HepG2 (cell line): ENCODE results near the gene BTBD17. TPM values are rescaled to one million over a fixed set of nuclear protein-coding genes. Genes with fewer than 3 reads are reported as not detected.

Experiments
- AHR ChIP-seq: IDR thresholded peaks from 2 replicates; pipeline ENCODE4 v1.6.1; 2018; ENCODE audit warnings: missing genetic modification reagents, missing compliant biosample characterization
- DMAP1 ChIP-seq: IDR thresholded peaks from 2 replicates; pipeline ENCODE4 v1.6.1; 2016
- ETV5 ChIP-seq: IDR thresholded peaks from 2 replicates; pipeline ENCODE4 v1.6.1; 2018; ENCODE audit warnings: missing biosample characterization, missing genetic modification reagents, inconsistent platforms, borderline replicate concordance
- MIXL1 ChIP-seq: IDR thresholded peaks from 2 replicates; pipeline ENCODE4 v1.6.1; 2016
- PLRG1 ChIP-seq: fragments of 450-650 bp; conservative IDR thresholded peaks from 2 replicates; pipeline ENCODE4 v1.6.1; 2016
- RAD51 ChIP-seq: fragments of 450-650 bp; IDR thresholded peaks from 2 replicates; pipeline ENCODE4 v1.6.1; 2016; ENCODE audit warnings: borderline replicate concordance
- RBM22 ChIP-seq: fragments of 200-400 bp; formaldehyde crosslinking; optimal IDR thresholded peaks from 2 replicates; pipeline ENCODE3; 2017; ENCODE audit warnings: mild to moderate bottlenecking, low read length, moderate library complexity
- REST ChIP-seq, 2 experiments: IDR thresholded peaks; 2 replicates each; pipeline ENCODE4 v1.6.1; 2011 to 2012; ENCODE audit warnings: low read length in 2 of 2, borderline replicate concordance in 1 of 2, low read depth in 1 of 2, mild to moderate bottlenecking in 1 of 2, moderate library complexity in 1 of 2
- SUZ12 ChIP-seq: fragments of 150-350 bp; IDR thresholded peaks from 2 replicates; pipeline ENCODE4 v1.6.1; 2014; ENCODE audit warnings: low read depth, low read length
- TCF7L2 ChIP-seq: IDR thresholded peaks from 2 replicates; pipeline ENCODE4 v1.6.1; 2011; ENCODE audit warnings: mild to moderate bottlenecking, low read depth, low read length, moderate library complexity
- ZNF276 ChIP-seq: sonication (generic); formaldehyde crosslinking; IDR thresholded peaks from 2 replicates; pipeline ENCODE4 v1.4.0; 2020; ENCODE audit warnings: mild to moderate bottlenecking, low read depth, missing genetic modification reagents
- ZNF33B ChIP-seq: sonication (generic); formaldehyde crosslinking; IDR thresholded peaks from 2 replicates; pipeline ENCODE4 v1.5.1; 2020; ENCODE audit warnings: mild to moderate bottlenecking, missing genetic modification reagents
- ZNF350 ChIP-seq: sonication (generic); formaldehyde crosslinking; IDR thresholded peaks from 2 replicates; pipeline ENCODE4 v1.4.0; 2020; ENCODE audit warnings: mild to moderate bottlenecking, low read depth, missing genetic modification reagents, borderline replicate concordance
- ZNF510 ChIP-seq: sonication (generic); formaldehyde crosslinking; IDR thresholded peaks from 2 replicates; pipeline ENCODE4 v1.4.0; 2020; ENCODE audit warnings: low read depth, mild to moderate bottlenecking, missing genetic modification reagents
- ZNF569 ChIP-seq: sonication (generic); formaldehyde crosslinking; IDR thresholded peaks from 2 replicates; pipeline ENCODE4 v1.5.0; 2020; ENCODE audit warnings: mild to moderate bottlenecking, missing genetic modification reagents, moderate library complexity, borderline replicate concordance
- ZNF597 ChIP-seq: sonication (generic); formaldehyde crosslinking; IDR thresholded peaks from 2 replicates; pipeline ENCODE4 v1.5.0; 2020; ENCODE audit warnings: missing genetic modification reagents
- ZSCAN20 ChIP-seq: sonication (generic); formaldehyde crosslinking; IDR thresholded peaks from 2 replicates; pipeline ENCODE4 v1.4.0; 2020; ENCODE audit warnings: missing genetic modification reagents, mild to moderate bottlenecking, borderline replicate concordance
- polyA plus RNA-seq, 8 experiments: library from polyadenylated mRNA; depleted of rRNA in 3 of 8; stranded (reverse) in 7 of 8; unstranded in 1 of 8; fragments of >200 nt; fragmentation: Illumina TruSeq in 4 of 8; extraction: Trizol in 4 of 8; gene quantifications; 2 replicates each; pipeline versions ENCODE4 v1.2.1 to v1.2.3, GENCODE V29; 2011 to 2016; ENCODE audit warnings: low read depth in 4 of 8, missing spikeins in 1 of 8, mixed read lengths in 1 of 8; ENCODE audit not compliant: insufficient read depth in 1 of 8
- total RNA-seq, 5 experiments: library from RNA; depleted of rRNA; stranded (reverse); fragments of >200 nt; fragmentation: Illumina TruSeq; extraction: Trizol; gene quantifications; 2 replicates each; pipeline ENCODE4 v1.2.3, GENCODE V29; 2016; ENCODE audit warnings: low read depth in 1 of 5
- TF ChIP-seq, protein P1 (sequence below): sonication (generic); formaldehyde crosslinking; IDR thresholded peaks from 2 replicates; pipeline ENCODE4 v1.8.0; 2022; ENCODE audit warnings: missing genetic modification reagents, mild to moderate bottlenecking, moderate library complexity, borderline replicate concordance
- TF ChIP-seq, protein P2 (sequence below): sonication (generic); formaldehyde crosslinking; IDR thresholded peaks from 2 replicates; pipeline ENCODE4 v1.5.0; 2020; ENCODE audit warnings: mild to moderate bottlenecking, missing genetic modification reagents

The BTBD17 gene
- total and polyA plus RNA-seq, 2 of the 13 experiments (the other 11 are each of a cell fraction or from before 2014, with no cell fraction given), result not detected

DNA sequence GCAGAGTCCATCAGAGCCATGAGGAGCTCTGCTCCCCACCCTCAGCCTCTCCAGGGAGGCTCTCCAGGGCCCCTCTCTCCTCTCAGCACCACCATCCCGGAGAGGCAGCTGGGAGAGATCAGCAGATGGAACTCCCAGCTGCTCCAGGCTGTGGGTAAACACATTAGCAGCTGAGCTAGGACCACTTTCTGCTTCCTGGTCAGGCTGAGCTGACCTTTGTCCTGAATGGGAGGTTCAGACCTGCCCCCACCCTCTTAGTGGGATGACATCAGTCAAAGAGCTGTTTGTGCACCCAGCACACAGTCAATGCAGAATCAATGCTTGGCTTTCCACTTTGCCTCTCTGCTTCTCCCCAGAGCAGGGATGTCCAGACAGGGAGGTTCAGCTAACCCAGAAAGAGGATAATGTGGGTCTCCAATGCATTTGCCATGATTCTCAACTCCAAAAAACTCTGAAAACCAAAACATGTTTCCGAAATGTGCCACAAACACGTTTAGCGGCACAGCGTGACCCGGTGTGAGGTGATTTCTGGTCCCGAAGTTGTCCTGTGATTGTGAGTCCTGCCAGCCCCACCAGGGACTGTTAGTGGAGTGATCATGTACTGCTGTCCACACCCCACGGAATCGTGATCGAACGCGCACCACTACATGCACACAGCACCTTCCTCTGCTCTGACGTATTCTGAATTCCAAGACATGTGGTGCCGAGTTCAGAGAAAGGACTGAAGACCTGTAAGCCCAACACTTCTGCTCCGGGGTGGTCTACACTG, 12.4 kb upstream of the BTBD17 start (continued):
- TF ChIP-seq REST (IDR thresholded peaks at IDR 0.05; ENCODE audit: borderline replicate concordance in 1 of 2, low read depth in 1 of 2, low read length in 2 of 2) (no peak), ETV5 (CRISPR knock-in tag) (peak; percentile 83), ZSCAN20 (CRISPR knock-in tag) (no peak), PLRG1 (no peak), ZNF350 (CRISPR knock-in tag) (peak; percentile 52; the same call in 1 of the 2 replicates), DMAP1 (CRISPR knock-in tag) (peak; percentile 41; the same call in 1 of the 2 replicates), AHR (CRISPR knock-in tag) (peak; percentile 54; the same call in 1 of the 2 replicates), ZNF569 (CRISPR knock-in tag) (no peak), ZNF276 (no peak), ZNF510 (CRISPR knock-in tag) (no peak), TCF7L2 (no peak), RBM22 (no peak), MIXL1 (CRISPR knock-in tag) (peak; percentile 92), SUZ12 (no peak), RAD51 (no peak), ZNF33B (CRISPR knock-in tag) (no peak), ZNF597 (CRISPR knock-in tag) (no peak)
- TF ChIP-seq, protein P1, sequence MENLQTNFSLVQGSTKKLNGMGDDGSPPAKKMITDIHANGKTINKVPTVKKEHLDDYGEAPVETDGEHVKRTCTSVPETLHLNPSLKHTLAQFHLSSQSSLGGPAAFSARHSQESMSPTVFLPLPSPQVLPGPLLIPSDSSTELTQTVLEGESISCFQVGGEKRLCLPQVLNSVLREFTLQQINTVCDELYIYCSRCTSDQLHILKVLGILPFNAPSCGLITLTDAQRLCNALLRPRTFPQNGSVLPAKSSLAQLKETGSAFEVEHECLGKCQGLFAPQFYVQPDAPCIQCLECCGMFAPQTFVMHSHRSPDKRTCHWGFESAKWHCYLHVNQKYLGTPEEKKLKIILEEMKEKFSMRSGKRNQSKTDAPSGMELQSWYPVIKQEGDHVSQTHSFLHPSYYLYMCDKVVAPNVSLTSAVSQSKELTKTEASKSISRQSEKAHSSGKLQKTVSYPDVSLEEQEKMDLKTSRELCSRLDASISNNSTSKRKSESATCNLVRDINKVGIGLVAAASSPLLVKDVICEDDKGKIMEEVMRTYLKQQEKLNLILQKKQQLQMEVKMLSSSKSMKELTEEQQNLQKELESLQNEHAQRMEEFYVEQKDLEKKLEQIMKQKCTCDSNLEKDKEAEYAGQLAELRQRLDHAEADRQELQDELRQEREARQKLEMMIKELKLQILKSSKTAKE (CRISPR knock-in tag), result 0 out of 2 replicates have a peak, but pooled peaks have one; percentile 38
- TF ChIP-seq, protein P2, sequence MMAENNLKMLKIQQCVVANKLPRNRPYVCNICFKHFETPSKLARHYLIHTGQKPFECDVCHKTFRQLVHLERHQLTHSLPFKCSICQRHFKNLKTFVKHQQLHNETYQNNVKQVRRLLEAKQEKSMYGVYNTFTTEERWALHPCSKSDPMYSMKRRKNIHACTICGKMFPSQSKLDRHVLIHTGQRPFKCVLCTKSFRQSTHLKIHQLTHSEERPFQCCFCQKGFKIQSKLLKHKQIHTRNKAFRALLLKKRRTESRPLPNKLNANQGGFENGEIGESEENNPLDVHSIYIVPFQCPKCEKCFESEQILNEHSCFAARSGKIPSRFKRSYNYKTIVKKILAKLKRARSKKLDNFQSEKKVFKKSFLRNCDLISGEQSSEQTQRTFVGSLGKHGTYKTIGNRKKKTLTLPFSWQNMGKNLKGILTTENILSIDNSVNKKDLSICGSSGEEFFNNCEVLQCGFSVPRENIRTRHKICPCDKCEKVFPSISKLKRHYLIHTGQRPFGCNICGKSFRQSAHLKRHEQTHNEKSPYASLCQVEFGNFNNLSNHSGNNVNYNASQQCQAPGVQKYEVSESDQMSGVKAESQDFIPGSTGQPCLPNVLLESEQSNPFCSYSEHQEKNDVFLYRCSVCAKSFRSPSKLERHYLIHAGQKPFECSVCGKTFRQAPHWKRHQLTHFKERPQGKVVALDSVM (CRISPR knock-in tag), result peak; percentile 54; the same call in 1 of the 2 replicates
